Measurements from ENCODE around the gene MT1A.

- TF ChIP-seq CTCF (conservative IDR thresholded peaks at IDR 0.05; ENCODE audit: low read depth, low read length) (no peak), EZH2 (IDR thresholded peaks at IDR 0.05; ENCODE audit: borderline replicate concordance, low read depth, low read length, poor library complexity, severe bottlenecking) (no peak)
These were observed 19.9 kb downstream of the MT1A start for GRCh38 chr16:56658327-56658875.
